ENCODE measurements around the gene SOX5. TPM values are rescaled to one million over a fixed set of nuclear protein-coding genes. Genes with fewer than 3 reads are reported as not detected.

The SOX5 gene
- polyA plus RNA-seq, 1 of the 3 experiments (the other 2 are of a cell fraction), result 0.21 TPM

- Histone ChIP-seq H3K9ac (no peak overlapping the region), H3K36me3 (replicated peaks in 1 of 2; ENCODE audit: control insufficient read depth in 1 of 2, insufficient read depth in 2 of 2, low read length in 1 of 2) (no peaks in the 10 kb centered on the region), H3K9me2 (no peaks in the 10 kb centered on the region), H3K4me3 (ENCODE audit: low read depth in 2 of 2, low read length in 1 of 2) (no peak overlapping the region), H4K20me1 (ENCODE audit: insufficient read depth) (no peaks in the 10 kb centered on the region), H3K79me2 (ENCODE audit: insufficient read depth) (no peaks in the 10 kb centered on the region), H3K27me3 (ENCODE audit: insufficient read depth) (no peaks in the 10 kb centered on the region), H3K4me2 (no peak overlapping the region), H3K27ac (ENCODE audit: low read depth in 2 of 2, low read length in 1 of 2) (no peak overlapping the region), H2AFZ (ENCODE audit: low read depth) (no peak overlapping the region), H3K9me3 (no peaks in the 10 kb centered on the region), H3K4me1 (ENCODE audit: control insufficient read depth in 1 of 2, insufficient read depth in 2 of 2, low read depth in 1 of 2, low read length in 1 of 2) (peaks cover 0 to 2% of the 10 kb centered on the region in 2 experiments; a peak in 2 of 4 replicates), H3F3A (replicated peaks; ENCODE audit: insufficient read depth) (no peaks in the 10 kb centered on the region)
- ChIA-PET POLR2A (no interaction called here), CTCF (no interaction called here)
- TF ChIP-seq MAX (IDR thresholded peaks at IDR 0.05; ENCODE audit: low read depth), result no peak
- no peak for TF ChIP-seq CHD2 (IDR thresholded peaks at IDR 0.05; ENCODE audit: low read length, partially characterized antibody)
- TF ChIP-seq ZBTB33 (IDR thresholded peaks at IDR 0.05; ENCODE audit: borderline replicate concordance, low read depth), result no peak
- TF ChIP-seq RCOR1 (IDR thresholded peaks at IDR 0.05; ENCODE audit: low read length), result peak; percentile 33; the same call in 1 of the 2 replicates
- no peak for TF ChIP-seq IRF3 (IDR thresholded peaks at IDR 0.05; ENCODE audit: low read depth, low read length)
- no peak for TF ChIP-seq RFX5 (IDR thresholded peaks at IDR 0.05; ENCODE audit: low read length)
- TF ChIP-seq MEF2A (IDR thresholded peaks at IDR 0.05; ENCODE audit: borderline replicate concordance, low read depth), result no peak
- no peak for TF ChIP-seq SIN3A (IDR thresholded peaks at IDR 0.05; ENCODE audit: borderline replicate concordance, low read depth, low read length)
- TF ChIP-seq SMC3 (IDR thresholded peaks at IDR 0.05; ENCODE audit: low read depth, low read length), result no peak
- TF ChIP-seq FOXM1 (IDR thresholded peaks at IDR 0.05; ENCODE audit: low read depth), result no peak
- peak in 1 of 2 experiments; percentile 50; a peak in 1 of 4 replicates for TF ChIP-seq EP300 (IDR thresholded peaks at IDR 0.05; ENCODE audit: borderline replicate concordance in 1 of 2, low read depth in 1 of 2, low read length in 1 of 2)
- no peak for TF ChIP-seq POLR2AphosphoS5 (IDR thresholded peaks at IDR 0.05; ENCODE audit: low read depth, low read length)
- no peak for TF ChIP-seq USF1 (IDR thresholded peaks at IDR 0.05; ENCODE audit: borderline replicate concordance, low read depth)
- TF ChIP-seq USF2 (IDR thresholded peaks at IDR 0.05; ENCODE audit: borderline replicate concordance, low read depth, low read length), result no peak
- TF ChIP-seq GABPA (IDR thresholded peaks at IDR 0.05; ENCODE audit: low read depth), result no peak
- no peak for DNase-seq
- WGBS (ENCODE audit: low lambda C conversion rate), result 52% methylated on average over 6 of the region's 6 CpGs
These were observed 290.3 kb downstream of the SOX5 start for GRCh38 chr12:23659131-23659530.

All from SK-N-SH (cell line).